Mucosa of stomach (tissue), 1 donor: ENCODE measurements around the gene CDKN2D.
"Not testable (repeated sequence)": the region's sequence is repeated elsewhere in the genome, so short reads cannot be mapped to it uniquely, and the experiment has no call there.

Experiments used
- H3K27me3 ChIP-seq: one replicate; pipeline ENCODE4 v1.7.0; 2013; ENCODE audit warnings: mild to moderate bottlenecking, low read length; ENCODE audit not compliant: control insufficient read depth, insufficient read depth
- H3K36me3 ChIP-seq: one replicate; pipeline ENCODE4 v1.7.0; 2013; ENCODE audit warnings: low read length; ENCODE audit not compliant: control insufficient read depth, insufficient read depth
- H3K4me1 ChIP-seq: one replicate; pipeline ENCODE4 v1.7.0; 2013; ENCODE audit warnings: mild to moderate bottlenecking, low read length; ENCODE audit not compliant: control insufficient read depth, insufficient read depth
- H3K4me3 ChIP-seq: one replicate; pipeline ENCODE4 v1.7.0; 2013; ENCODE audit warnings: low read length
- H3K9ac ChIP-seq: one replicate; pipeline ENCODE4 v1.7.0; 2013; ENCODE audit warnings: mild to moderate bottlenecking, low read length, moderate library complexity
- H3K9me3 ChIP-seq: one replicate; pipeline ENCODE4 v1.7.0; 2013; ENCODE audit warnings: mild to moderate bottlenecking, low read length, moderate library complexity; ENCODE audit not compliant: control insufficient read depth
- donor health status: Pancreatic carcinoma.

Gene CDKN2D

GRCh38 chr19:10544242-10544752 is 24.5 kb downstream of the CDKN2D start:
- Histone ChIP-seq H3K9me3 (no peaks in the 10 kb centered on the region), H3K9ac (peak overlapping the region; percentile 91)

GRCh38 chr19:10543420-10544241 is 25.1 kb downstream of the CDKN2D start, which contains the start of gene ATG4D:
ATG4D (plus strand) TSS chr19:10543904; CDS start chr19:10544091, 187 bp downstream.
- no peaks in the 10 kb centered on the region for H3K9me3 ChIP-seq
- H3K27me3 ChIP-seq: no peaks in the 10 kb centered on the region
- peak within 1 kb of the TSS; percentile 91 for H3K9ac ChIP-seq
- no peaks in the 10 kb centered on the region for H3K36me3 ChIP-seq
- H3K4me3 ChIP-seq: peak within 1 kb of the TSS; percentile 84
- peaks cover 6% of the 10 kb centered on the region for H3K4me1 ChIP-seq

More at GRCh38 chr19:10544242-10544752, 24.5 kb downstream of the CDKN2D start:
- Histone ChIP-seq H3K27me3 (no peaks in the 10 kb centered on the region), H3K4me1 (peaks cover 6% of the 10 kb centered on the region), H3K4me3 (peak overlapping the region; percentile 84), H3K36me3 (no peaks in the 10 kb centered on the region)

DNA sequence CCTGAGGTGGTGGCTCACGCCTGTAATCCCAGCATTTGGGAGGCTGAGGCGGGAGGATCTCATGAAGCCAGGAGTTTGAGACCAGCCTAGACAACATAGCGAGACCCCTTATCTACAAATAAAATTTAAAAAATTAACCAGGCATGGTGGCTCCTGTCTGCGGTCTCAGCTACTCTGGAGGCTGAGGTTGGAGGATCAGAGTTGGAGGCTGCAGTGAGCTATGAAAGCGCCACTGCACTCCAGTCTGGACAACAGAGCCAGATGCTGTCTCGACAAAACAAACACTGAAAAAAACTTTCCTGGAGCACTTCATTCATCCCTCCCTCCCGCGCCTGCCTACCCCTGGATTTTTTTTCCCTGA is 25.7 kb downstream of the CDKN2D start:
- no peaks in the 10 kb centered on the region for H3K36me3 ChIP-seq
- no peak overlapping the region for H3K4me3 ChIP-seq
- peak overlapping the region; percentile 91 for H3K9ac ChIP-seq
- no peaks in the 10 kb centered on the region for H3K27me3 ChIP-seq
- H3K4me1 ChIP-seq: peaks cover 6% of the 10 kb centered on the region
- no peaks in the 10 kb centered on the region for H3K9me3 ChIP-seq

- not testable (repeated sequence) for H3K4me1 ChIP-seq, H3K9me3 ChIP-seq, H3K9ac ChIP-seq, H3K36me3 ChIP-seq, H3K27me3 ChIP-seq, H3K4me3 ChIP-seq
Measured at GRCh38 chr19:10539016-10539415, 29.8 kb downstream of the CDKN2D start.

- H3K27me3 ChIP-seq: no peaks in the 10 kb centered on the region
- H3K9ac ChIP-seq: no peak overlapping the region
- H3K4me3 ChIP-seq: no peak overlapping the region
- H3K36me3 ChIP-seq: no peaks in the 10 kb centered on the region
- H3K4me1 ChIP-seq: no peaks in the 10 kb centered on the region
- no peaks in the 10 kb centered on the region for H3K9me3 ChIP-seq
Measured at GRCh38 chr19:10538204-10538983, 30.4 kb downstream of the CDKN2D start.

DNA sequence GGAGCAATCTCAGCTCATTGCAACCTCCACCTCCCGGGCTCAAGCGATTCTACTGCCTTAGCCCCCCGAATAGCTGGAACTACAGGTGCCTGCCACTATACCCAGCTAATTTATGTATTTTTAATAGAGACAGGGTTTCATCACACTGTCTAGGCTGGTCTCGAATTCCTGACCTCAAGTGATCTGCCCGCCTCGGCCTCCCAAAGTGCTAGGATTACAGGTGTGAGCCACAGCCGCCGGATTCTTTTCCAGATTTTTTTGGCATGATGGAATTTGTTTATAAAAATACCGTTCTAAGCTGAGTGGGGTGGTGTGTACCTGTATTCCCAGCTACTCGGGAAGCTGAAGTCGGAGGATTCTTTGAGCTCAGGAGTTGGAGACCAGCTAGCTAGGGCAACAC is 31.1 kb downstream of the CDKN2D start:
- Histone ChIP-seq H3K4me1 (no peaks in the 10 kb centered on the region), H3K4me3 (no peak overlapping the region), H3K27me3 (no peaks in the 10 kb centered on the region), H3K9me3 (no peaks in the 10 kb centered on the region), H3K9ac (no peak overlapping the region), H3K36me3 (no peaks in the 10 kb centered on the region)

- H3K4me1 ChIP-seq: no peaks in the 10 kb centered on the region
Measured at GRCh38 chr19:10535613-10536012, 33.2 kb downstream of the CDKN2D start.

GRCh38 chr19:10533646-10534386 is 35.0 kb downstream of the CDKN2D start:
- Histone ChIP-seq H3K4me1 (no peaks in the 10 kb centered on the region), H3K9me3 (no peaks in the 10 kb centered on the region), H3K27me3 (no peaks in the 10 kb centered on the region), H3K36me3 (no peaks in the 10 kb centered on the region), H3K9ac (no peak overlapping the region), H3K4me3 (no peak overlapping the region)

More at GRCh38 chr19:10535613-10536012, 33.2 kb downstream of the CDKN2D start:
- Histone ChIP-seq H3K36me3 (no peaks in the 10 kb centered on the region), H3K9me3 (no peaks in the 10 kb centered on the region), H3K9ac (no peak overlapping the region), H3K27me3 (no peaks in the 10 kb centered on the region), H3K4me3 (no peak overlapping the region)

GRCh38 chr19:10532457-10532856 is 36.3 kb downstream of the CDKN2D start:
- Histone ChIP-seq H3K27me3 (no peaks in the 10 kb centered on the region), H3K4me1 (no peaks in the 10 kb centered on the region), H3K4me3 (no peak overlapping the region), H3K9me3 (no peaks in the 10 kb centered on the region), H3K9ac (no peak overlapping the region), H3K36me3 (no peaks in the 10 kb centered on the region)

- peaks cover 12% of the 10 kb centered on the region for H3K27me3 ChIP-seq
- not testable (repeated sequence) for H3K36me3 ChIP-seq, H3K9ac ChIP-seq, H3K9me3 ChIP-seq, H3K4me1 ChIP-seq, H3K4me3 ChIP-seq
Measured at GRCh38 chr19:10526887-10527286, 41.9 kb downstream of the CDKN2D start.

DNA sequence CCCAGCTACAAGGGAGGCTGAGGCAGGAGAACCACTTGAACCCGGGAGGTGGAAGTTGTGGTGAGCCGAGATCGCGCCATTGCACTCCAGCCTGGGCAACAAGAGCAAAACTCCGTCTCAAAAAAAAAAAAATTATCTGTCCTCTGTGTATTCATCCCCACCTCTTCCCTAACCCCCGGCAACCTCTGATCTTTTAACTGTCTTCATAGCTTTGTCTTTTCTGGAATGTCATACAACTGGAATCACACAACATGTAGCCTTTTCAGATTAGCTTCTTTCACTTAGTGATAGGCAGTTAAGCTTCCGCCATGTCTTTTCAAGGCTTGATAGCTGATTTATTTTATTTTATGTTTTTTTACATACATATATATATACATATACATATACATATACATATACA is 43.1 kb downstream of the CDKN2D start:
- Histone ChIP-seq H3K36me3 (no peaks in the 10 kb centered on the region), H3K4me1 (no peaks in the 10 kb centered on the region), H3K9ac (no peak overlapping the region), H3K9me3 (no peaks in the 10 kb centered on the region), H3K27me3 (peaks cover 12% of the 10 kb centered on the region), H3K4me3 (no peak overlapping the region)
